Uterus (tissue), 2 donors: ENCODE results near the gene IL13.

Experiments
- POLR2A ChIP-seq, 2 donors: fragments of 450-650 bp; IDR thresholded peaks; one replicate each; pipeline ENCODE4 v1.6.1; 2016; ENCODE audit warnings: antibody characterized with exemption in 2 of 2, mild to moderate bottlenecking in 1 of 2, moderate library complexity in 1 of 2
- TF ChIP-seq, protein P1 (sequence below), 4 experiments: fragments of 200-600 bp in 2 of 4; fragments of 450-650 bp in 2 of 4; sonication (generic) in 2 of 4; IDR thresholded peaks; one replicate each; pipeline ENCODE4 v1.5.1; 2016 to 2019; ENCODE audit warnings: antibody characterized with exemption in 4 of 4, mild to moderate bottlenecking in 2 of 4, moderate library complexity in 1 of 4

DNA sequence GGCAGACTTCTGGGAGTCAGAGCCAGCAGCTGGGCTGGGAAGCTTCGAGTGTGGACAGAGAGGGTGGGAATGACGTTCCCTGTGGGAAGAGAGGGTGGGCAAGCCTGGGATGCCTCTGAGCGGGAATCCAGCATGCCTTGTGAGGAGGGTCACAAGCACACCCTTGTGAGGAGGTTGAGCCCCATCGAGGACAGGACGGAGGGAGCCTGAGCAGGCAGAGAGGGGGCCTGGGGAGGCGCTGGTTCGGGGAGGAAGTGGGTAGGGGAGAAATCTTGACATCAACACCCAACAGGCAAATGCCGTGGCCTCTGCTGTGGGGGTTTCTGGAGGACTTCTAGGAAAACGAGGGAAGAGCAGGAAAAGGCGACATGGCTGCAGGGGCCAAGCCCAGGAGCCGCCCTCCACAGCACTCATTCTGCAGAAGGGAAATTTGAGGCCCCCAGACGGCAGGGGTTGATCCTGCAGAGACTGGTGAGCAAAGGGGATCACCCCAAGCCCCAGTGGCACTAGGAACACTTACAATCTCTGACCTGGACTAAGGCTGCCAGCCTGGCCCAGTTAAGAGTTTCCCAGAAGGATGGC, 1.1 kb upstream of the IL13 start:
- TF ChIP-seq, protein P1, sequence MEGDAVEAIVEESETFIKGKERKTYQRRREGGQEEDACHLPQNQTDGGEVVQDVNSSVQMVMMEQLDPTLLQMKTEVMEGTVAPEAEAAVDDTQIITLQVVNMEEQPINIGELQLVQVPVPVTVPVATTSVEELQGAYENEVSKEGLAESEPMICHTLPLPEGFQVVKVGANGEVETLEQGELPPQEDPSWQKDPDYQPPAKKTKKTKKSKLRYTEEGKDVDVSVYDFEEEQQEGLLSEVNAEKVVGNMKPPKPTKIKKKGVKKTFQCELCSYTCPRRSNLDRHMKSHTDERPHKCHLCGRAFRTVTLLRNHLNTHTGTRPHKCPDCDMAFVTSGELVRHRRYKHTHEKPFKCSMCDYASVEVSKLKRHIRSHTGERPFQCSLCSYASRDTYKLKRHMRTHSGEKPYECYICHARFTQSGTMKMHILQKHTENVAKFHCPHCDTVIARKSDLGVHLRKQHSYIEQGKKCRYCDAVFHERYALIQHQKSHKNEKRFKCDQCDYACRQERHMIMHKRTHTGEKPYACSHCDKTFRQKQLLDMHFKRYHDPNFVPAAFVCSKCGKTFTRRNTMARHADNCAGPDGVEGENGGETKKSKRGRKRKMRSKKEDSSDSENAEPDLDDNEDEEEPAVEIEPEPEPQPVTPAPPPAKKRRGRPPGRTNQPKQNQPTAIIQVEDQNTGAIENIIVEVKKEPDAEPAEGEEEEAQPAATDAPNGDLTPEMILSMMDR (IDR thresholded peaks at IDR 0.05): no peak
- no peak for TF ChIP-seq POLR2A (IDR thresholded peaks at IDR 0.05)
